NCI-H1105 (cell line): Measurements from ENCODE around the gene PPFIA2.
A peak's percentile ranks its signal among the peaks of the same experiment; 100 is the strongest.

Source experiments
- DNase-seq: peaks from one replicate; lab custom pipeline; 2025; lab: John Stamatoyannopoulos, UW

PPFIA2 gene

DNA sequence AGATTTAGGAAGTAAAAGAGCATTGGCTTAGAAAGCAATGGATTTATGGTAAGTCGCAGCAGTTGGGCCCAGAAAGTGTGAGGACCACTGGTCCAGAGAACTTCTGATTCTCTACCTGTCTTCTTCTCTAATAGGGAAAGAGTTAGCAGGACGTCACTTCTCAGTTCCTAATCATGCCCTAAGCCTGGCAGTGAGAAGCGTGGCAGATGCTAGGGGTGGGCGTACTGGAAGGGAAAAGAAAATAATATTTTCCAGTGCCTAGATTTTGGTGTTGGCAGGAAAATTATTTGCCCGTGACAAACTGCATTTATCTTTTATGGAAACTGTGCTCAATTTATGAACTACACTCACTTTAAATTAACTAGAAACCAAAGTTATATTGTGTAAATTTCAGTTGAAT lies 212.3 kb downstream of the PPFIA2 start:
- no peak for DNase-seq

DNA sequence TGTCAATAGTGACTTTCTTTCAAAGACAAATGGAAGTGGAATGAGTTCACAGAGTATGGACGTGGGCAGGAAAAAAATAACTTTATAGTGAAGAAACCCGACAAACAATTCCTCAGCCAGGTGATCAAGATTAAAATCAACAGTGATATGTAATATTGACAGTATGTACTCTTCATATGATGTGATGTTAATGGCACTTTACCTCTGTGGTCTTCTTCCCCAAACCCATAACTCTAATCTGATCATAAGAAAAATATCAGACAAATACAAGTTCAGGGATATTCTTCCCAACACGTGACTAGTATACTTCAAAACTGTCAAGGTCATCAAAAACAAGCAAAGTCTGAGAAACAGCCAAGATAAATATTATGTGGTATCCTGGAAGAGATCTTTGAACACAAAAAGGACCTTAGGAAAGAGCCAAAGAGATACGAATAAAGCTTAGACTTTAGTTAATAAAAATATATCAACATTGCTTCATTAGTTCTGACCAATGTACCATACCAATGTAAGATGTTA lies 215.5 kb downstream of the PPFIA2 start:
- no peak for DNase-seq

DNA sequence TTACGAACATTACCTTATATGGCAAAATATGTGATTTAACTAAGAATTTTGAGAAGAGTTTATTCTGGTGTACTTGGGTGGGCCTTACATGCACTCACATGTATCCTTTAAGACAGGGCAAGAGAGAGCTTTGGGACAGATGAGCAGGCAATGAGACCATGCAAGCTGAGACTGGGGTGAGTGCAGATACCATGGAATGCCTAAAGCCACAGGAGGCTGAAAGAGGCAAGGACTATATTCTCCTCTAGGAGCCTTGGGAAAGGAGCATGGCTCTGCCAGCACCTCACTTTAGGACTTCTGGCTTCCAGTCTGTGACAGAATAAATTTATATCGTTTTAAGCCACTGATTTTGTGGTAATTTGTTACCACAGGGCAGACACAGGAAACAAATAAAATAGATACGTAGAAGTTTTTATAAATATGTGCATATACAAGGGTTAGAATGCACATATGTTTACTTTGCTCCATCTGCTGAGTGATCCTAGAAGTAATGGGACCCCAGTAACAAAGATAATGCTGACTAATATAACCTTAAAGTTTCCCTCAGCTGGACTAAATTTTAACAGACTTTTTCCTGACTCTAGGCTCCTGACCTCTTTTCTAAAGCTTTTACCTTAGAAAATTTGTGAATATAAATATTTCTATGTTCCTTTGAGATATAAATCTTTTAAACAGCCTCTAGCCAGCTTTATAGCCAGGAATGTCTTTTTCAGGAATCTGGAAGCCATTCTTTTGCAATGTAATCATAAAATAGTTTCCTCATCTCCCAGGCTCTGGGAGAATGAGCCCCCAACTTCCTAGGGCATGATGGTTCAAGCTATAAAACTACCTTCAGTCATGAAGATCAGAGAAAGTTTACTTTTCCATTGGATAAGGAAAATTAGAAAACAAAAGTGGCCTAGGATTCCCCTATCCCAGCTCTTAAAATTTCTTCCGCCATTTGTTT lies 216.8 kb downstream of the PPFIA2 start:
- no peak for DNase-seq

DNA sequence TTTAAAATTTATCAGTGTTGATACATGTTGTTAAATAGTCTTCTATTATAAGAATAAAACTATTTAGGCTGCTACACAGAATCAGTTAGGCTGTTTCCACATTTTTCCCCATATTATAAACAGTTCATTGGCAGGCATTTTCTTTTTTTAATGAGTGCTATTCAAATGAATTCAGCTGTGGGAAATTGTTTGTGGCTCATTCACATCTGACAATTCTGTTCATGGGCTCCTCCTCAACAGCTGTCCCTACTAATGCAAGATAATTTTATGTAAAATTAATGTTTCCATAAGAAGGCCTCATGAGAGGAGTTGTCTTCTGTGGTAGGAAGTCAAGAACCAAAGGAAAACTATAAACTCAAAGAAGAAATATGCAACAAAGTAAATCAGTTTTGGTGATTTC lies 218.0 kb downstream of the PPFIA2 start:
- DNase-seq: no peak

DNA sequence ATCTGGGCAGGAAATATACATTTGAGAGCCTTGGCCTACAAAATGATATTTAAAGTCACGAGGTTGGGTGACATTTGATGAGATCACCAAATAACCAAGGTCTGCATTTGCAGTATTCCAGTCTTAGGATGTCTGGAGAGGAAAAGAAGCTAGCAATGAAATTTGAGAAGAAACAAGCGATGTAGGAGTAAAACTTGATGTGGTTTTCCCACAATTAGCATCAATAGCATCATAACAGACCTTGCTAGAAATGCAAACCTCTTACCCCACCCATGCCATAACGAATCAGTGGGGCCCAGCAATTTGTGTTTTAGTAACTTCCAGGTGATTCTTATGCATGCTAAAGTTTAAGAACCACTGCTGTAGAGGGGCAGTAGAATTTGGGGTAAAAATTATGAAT lies 219.9 kb downstream of the PPFIA2 start:
- DNase-seq: no peak

DNA sequence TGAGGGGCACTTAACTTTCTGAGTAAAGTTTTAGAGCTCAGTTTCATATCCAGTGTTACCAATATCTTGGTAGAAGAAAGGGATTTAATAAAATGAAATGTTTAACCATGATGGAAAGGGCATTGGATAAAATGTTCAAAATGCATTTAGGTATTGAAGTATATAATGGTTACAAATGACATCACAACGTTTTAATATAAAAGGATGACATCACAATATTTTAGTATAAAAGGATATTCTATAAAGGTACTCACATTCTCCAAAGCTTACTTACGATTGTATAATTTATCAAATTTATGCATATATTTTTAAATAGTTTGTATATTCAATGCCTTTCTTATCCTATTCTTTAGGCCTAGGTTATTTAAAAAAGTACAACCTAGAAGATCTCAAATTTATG lies 226.1 kb downstream of the PPFIA2 start:
- no peak for DNase-seq

DNA sequence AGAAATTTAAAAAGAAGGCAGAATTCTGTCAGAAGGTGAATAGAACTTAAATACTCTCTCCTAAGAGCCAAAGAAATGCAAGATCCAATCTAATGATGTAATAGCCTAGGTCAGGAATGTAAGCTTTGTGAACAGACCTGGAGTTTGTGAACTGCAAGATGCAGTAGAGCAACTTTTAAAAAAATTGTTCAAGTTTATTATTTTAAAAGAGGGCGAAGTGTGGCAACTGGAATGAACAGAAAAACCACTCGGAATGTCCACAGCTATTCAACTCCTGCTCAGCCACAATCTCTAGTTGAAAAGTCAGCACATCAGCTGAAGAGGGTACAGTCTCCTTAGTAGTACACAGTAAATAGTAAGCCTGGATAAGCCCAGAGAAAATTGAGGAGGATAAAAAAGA lies 228.8 kb downstream of the PPFIA2 start:
- DNase-seq: no peak

DNA sequence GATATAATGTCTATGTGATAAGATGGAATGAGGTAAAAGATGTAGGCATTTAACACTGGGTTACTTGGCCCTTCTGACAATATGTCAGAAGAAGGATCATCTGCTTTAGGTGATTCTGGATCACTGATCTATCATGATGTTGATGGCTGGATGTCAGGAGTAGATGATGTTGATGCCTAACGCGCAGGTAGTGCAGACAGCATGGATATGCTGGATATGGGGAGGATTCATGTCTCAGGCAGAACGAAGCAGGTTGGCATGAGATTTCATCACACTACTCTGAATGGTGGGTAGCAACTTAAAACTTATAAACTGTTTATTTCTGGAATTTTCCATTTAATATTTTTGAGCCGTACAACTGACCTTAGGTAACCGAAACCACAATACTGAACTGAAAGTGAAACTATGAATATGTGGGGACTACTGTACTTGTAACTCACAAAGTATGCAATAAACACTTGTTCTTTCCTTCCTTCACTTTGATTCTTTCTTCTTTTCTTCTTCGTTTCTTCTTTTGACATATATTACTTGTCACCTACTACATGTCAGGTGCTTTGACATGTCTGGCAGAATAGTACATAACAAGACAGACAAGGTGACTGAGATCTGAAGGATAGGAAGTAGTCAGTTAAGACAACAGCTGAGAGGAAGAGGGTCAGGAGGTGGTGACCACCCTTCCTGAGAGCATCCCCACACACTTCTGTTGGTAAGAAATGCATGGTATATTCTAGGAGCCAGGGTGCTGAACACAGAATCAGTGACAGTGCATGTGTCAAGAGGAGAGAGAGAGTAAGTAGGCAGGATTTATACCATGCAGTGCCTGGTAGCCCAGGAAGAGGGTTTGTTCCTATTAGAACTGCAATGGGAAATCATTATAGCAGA lies 238.8 kb downstream of the PPFIA2 start:
- DNase-seq: no peak

DNA sequence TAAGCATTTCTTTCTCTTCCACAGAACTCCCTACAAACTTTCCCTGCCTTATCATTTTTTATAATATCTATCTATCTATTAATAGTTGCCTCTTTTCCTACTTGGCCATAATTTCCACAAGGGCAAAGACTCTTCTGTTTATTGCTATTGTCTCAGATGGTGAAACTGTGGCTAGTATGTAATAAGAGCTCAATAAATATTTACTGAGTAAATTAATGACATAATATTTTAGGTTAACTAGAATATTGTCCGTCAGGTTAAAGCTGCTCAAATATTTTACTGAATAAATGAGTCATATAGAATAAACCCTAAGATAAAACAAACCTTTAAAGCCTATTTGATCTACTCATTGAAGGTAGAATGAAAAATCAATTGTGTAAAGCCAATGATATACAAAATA lies 240.5 kb downstream of the PPFIA2 start:
- DNase-seq: no peak

DNA sequence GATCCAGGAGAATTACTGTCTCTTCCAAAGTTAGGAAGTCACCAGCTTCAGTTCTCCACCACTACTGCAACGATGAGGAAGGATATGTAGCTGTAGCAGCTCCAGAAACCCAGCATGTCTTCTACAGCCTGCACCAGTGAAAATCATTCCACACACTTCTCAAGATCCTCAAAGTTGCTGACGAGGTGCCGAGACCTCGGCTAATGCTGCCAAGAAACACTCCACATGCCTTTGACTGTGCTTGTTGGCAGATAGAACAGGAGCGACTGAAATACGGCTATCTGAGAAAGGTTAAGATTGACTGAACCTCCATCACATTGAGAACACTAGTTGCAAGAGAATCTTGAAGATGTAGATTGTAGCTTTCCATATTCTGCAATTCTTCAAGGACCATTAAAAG lies 241.9 kb downstream of the PPFIA2 start:
- no peak for DNase-seq

DNA sequence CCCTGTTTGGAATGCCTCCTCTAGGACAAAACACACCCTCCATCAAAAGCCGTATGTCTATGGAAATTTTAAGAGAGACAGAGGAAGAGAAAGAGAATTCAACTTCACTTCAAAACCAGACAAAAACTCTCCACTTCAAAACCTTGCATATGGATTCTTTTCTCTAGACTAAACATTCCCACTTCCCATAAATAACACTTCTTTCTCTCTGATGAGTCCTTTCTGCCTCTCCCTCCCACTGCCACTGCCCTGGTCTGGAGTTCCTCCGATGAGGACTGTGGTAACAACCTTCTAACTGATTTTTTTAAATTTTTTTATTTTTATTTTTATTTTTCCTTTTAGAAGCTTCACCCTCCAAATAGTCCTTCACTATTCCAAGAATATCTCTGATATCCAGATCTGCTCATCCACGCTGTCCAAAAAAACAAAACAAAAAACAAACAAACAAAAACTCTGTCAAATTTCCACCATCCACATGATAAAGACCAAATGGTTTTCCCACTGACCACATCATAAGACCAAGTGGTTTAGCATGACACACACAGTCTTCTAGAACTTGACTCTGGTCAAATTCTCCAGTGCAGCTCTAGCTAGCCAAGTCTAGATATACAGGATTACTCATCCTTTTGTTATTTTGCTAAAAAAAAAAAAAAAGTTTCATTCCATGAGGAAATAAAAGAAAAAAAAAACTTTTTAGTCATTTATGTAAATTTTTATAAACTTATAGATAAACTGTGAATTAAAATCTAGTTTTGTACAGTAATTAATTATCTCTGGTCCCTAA lies 256.0 kb downstream of the PPFIA2 start:
- no peak for DNase-seq

DNA sequence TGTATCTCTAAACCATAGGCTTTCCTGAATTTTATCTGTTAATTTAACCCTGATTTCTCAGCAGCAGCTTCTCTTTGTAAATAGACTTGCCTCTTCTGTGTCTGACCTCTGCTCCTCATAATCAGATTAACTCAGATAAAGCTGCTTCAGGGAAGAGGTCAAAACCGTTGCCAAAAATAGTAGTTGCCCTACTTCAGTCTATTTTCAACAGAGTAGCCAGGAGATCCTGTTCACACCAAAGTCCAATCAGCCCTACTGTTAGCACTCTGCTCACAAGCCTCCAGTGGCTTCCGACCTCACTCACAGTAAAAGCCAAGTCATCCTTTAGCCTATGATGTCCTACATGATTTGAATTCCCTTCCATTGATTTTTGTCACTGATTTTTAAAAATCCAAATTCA lies 258.4 kb downstream of the PPFIA2 start:
- DNase-seq: no peak

DNA sequence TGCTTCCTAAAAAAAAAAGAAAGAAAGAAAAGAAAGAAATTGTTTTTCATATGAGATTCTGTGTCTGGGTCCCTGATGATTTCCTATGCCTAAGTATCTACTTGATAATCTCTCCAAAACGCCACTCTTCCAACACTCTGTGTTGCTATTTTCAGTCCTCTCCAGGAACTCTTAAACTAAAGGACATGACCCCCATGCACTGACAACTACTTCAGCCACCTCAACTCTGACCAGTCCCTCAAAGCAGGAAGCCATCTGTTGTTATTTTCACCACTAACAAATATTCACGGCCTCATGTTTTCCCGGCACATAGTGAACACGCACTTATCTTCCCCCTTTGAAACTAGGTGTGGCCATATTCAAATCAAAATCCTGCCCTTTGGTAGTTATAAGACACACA lies 259.3 kb downstream of the PPFIA2 start:
- DNase-seq: no peak

DNA sequence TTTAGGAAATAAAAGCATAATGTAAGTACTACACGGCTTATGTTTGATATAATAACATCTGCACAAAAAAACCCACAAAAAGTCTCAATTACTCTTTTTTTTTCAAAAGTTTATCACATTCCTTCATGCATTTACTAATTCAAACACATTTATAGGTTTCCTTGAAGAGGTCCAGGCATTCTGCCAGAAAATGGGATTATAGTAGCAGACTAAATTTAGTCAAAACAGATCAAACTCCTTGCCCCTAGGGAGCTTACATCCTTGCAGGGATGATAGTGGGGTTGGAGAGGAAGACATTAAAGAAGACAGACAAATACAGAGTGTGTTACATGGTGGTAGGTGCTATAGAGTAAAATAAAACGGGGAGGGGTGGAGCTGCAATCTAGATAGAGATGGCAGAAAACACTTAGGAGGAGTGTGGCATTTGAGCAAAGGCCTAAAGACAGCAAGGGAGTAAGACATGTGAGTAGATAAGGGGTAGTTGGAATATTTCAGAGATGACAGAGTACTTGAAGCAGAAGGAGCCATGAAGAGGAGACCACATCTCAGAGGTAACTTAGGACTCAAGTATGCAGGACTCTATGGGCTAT lies 266.9 kb downstream of the PPFIA2 start:
- DNase-seq: no peak

DNA sequence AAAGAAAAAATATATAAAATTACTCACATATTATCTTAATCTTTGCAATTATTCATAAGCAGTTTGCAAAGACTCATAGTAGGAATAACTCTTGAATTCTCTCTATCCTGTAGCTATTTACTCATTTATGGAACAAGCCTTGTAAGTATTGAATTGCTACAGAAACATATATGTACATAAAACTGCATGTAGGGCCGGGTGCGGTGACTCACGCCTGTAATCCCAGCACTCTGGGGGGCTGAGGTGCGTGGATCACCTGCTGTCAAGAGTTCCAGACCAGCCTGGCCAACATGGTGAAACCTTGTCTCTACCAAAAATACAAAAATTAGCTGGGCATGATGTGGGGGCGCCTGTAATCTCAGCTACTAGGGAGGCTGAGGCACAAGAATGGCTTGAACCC lies 286.2 kb downstream of the PPFIA2 start:
- no peak for DNase-seq

DNA sequence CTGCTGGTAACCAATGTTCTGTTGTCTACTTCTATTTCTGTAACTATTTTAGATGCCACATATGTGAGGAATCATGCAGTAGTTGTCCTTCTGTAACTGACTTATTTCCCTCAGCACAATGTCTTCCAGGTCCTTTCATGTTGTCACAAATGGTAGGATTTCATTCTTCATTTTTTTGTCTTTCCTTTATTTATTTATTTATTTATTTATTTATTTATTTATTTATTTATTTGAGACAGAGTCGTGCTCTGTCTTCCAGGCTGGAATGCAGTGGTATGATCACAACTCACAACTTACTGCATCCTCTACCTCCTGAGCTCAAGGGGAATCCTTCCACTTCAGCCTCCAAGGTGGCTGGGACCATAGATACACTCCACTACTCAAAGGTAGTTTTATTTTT lies 288.2 kb downstream of the PPFIA2 start:
- DNase-seq: no peak

DNA sequence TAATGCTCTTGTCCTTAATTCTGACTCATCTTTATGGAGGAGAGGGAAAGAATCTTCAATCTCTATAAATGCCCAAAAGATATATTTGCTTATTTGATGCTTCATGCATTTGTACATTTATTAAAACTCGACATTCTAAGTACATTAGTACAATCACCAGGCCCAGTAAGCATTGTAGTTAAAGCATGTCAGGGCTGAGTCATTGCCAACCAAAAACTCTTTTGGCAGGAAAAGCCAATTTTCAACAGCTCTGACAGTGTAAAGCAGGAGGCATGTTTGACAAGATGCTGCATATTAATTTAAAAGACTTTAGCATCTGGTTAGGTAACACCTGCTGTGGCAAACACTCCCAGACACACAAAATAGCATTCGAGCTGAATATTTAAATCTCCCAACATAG lies 290.9 kb downstream of the PPFIA2 start:
- peak; percentile 16 for DNase-seq

DNA sequence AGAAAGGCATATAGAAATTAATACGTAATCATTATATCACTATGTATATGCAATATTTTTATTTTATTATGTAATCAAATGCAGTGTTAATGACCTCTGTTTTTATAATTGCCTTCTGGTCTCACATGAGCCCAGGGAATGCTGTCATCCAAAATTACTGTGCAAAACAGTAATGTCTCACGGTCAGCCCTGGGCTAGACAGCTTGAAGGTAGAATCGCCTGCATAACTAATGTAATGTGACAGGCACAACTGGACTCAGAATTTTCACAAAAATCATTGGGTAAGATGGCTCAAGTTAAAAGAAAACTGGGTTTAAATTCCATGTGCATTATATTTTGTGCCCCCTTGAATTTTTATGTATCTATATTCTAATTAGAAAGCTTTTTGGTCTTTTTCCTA lies 293.3 kb downstream of the PPFIA2 start:
- DNase-seq: no peak

DNA sequence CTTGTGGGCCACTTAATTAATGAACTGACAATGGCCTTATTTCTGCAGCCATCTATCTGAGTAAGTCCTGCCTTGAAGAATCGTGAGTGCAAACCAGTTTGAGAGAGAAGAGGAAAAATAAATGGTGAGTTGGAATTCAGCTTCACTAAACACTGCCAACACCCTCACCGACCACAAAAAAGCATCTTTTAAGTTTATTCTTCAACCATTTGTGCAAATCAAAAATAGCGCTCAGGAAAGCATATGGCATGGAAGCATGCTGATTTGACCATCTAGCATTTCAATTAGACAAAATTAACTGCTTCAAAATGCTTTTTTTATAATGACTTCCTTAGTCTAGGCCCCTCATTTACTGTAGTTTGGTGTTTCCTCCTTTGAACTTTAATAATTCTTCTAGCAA lies 294.0 kb downstream of the PPFIA2 start:
- no peak for DNase-seq

DNA sequence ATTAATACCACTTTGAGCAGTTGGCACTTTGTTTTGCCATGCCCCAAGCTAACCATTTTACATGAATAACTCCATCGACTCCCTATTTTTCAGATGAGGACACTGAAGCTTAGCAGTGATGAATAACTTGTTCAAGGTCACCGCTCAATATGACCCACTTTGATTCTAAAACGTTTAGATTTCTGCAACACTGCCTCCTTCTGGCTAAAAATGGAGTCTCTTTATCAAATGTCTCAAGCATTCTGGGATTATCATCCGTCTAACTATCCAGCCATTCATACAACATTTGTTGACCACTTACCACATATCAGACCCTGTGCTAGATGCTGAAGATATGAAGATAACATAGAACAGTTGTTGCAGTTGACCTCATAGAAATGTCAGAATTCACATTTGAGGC lies 298.0 kb downstream of the PPFIA2 start:
- no peak for DNase-seq

DNA sequence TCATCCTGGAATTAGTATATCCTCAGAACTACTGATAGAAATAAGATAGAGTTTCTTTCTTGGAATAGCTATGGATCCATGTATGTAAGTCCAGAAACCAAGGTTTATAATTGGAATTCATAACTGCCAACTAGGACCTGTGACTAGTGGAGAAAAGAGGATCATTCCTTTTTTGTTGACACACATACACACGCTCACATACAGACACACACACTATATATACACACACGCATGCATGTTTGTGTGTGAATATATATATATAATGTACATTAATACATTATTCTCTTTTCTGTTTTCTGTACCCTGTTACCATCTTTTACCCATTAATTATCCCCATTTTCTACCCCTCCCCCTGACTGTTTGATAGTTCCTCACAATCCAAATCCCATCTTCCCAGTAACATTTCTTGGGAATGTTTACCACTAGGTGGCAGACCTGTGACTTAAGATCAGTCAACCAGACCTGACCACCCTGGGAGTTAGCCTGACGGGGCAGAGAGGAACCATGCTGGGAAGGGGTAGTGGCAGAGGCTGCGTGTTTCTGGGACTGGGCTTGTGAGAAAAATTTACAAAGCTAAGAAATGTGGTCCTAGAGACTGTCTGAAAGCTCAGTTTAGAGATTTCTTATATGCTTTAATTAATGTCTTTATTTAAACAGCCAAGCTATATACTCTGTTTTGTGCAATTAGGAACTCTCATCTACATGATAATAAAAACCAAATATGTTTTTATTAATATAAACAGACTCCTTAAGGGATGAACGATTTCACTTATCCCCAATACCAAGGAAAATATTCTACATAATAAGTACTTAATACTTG lies 308.0 kb downstream of the PPFIA2 start:
- peak; percentile 19 for DNase-seq
